Astrocyte (in vitro differentiated cells and primary cell): Measurements from ENCODE around the gene MYO16. TPM values are rescaled to one million over a fixed set of nuclear protein-coding genes. Genes with fewer than 3 reads are reported as not detected.

Experiments
- DNase-seq: peaks from one replicate; pipeline ENCODE4 v3.0.0-alpha.2; 2010; ENCODE audit warnings: low read depth
- FAIRE-seq: peaks from 2 replicates; lab custom pipeline; 2011; peaks lifted over from hg19 to GRCh38; lab: Jason Lieb, UNC
- H2AFZ ChIP-seq: 2 replicates; pipeline ENCODE4 v1.6.0; 2012; ENCODE audit warnings: low read depth, low read length, inconsistent platforms
- H3K27ac ChIP-seq: 2 replicates; pipeline ENCODE4 v1.5.1; 2011; ENCODE audit warnings: low read depth, low read length, inconsistent platforms
- H3K27me3 ChIP-seq: 2 replicates; pipeline ENCODE4 v1.6.0; 2011; ENCODE audit warnings: low read length, inconsistent platforms; ENCODE audit not compliant: insufficient read depth
- H3K36me3 ChIP-seq: 2 replicates; pipeline ENCODE4 v1.5.1; 2011; ENCODE audit warnings: low read length, inconsistent platforms; ENCODE audit not compliant: insufficient read depth
- H3K4me1 ChIP-seq: 2 replicates; pipeline ENCODE4 v1.5.1; 2011; ENCODE audit warnings: low read length, inconsistent platforms; ENCODE audit not compliant: insufficient read depth
- H3K4me2 ChIP-seq: 2 replicates; pipeline ENCODE4 v1.6.0; 2012; ENCODE audit warnings: low read length, inconsistent platforms
- H3K4me3 ChIP-seq: 2 replicates; pipeline ENCODE4 v1.5.1; 2011; ENCODE audit warnings: low read depth, mild to moderate bottlenecking, low read length, inconsistent platforms; ENCODE audit not compliant: insufficient read depth
- H3K79me2 ChIP-seq: 2 replicates; pipeline ENCODE4 v1.6.0; 2012; ENCODE audit warnings: mild to moderate bottlenecking, low read length, inconsistent platforms; ENCODE audit not compliant: insufficient read depth
- H3K9ac ChIP-seq: 2 replicates; pipeline ENCODE4 v1.6.0; 2012; ENCODE audit warnings: mild to moderate bottlenecking, low read length, inconsistent platforms
- H3K9me3 ChIP-seq: 2 replicates; pipeline ENCODE4 v1.5.1; 2012; ENCODE audit warnings: low read depth, mild to moderate bottlenecking, low read length, inconsistent platforms; ENCODE audit not compliant: insufficient read depth
- H4K20me1 ChIP-seq: 2 replicates; pipeline ENCODE4 v1.6.0; 2012; ENCODE audit warnings: low read length, inconsistent platforms; ENCODE audit not compliant: insufficient read depth
- H3K27ac Mint-ChIP-seq: one replicate; pipeline ENCODE4 v1.8.0; 2021; ENCODE audit warnings: mild to moderate bottlenecking, mixed read lengths; ENCODE audit not compliant: unreplicated experiment
- H3K27me3 Mint-ChIP-seq: one replicate; pipeline ENCODE4 v1.8.0; 2021; ENCODE audit warnings: low read depth, mixed read lengths; ENCODE audit not compliant: unreplicated experiment
- H3K36me3 Mint-ChIP-seq: one replicate; pipeline ENCODE4 v1.8.0; 2021; ENCODE audit warnings: low read depth, mixed read lengths; ENCODE audit not compliant: unreplicated experiment
- H3K4me1 Mint-ChIP-seq: one replicate; pipeline ENCODE4 v1.8.0; 2021; ENCODE audit warnings: low read depth, mixed read lengths; ENCODE audit not compliant: unreplicated experiment
- H3K4me3 Mint-ChIP-seq: one replicate; pipeline ENCODE4 v1.8.0; 2021; ENCODE audit warnings: mild to moderate bottlenecking, moderate library complexity, mixed read lengths; ENCODE audit not compliant: unreplicated experiment
- H3K9me3 Mint-ChIP-seq: one replicate; pipeline ENCODE4 v1.8.0; 2021; ENCODE audit warnings: mild to moderate bottlenecking, mixed read lengths; ENCODE audit not compliant: unreplicated experiment
- CTCF ChIP-seq: IDR thresholded peaks from 2 replicates; pipeline ENCODE4 v1.5.1; 2011; ENCODE audit warnings: low read depth, mild to moderate bottlenecking, inconsistent platforms, low read length, moderate library complexity; ENCODE audit not compliant: insufficient read depth
- EZH2 ChIP-seq: IDR thresholded peaks from 2 replicates; pipeline ENCODE4 v1.6.1; 2012; ENCODE audit warnings: mild to moderate bottlenecking, low read length, inconsistent platforms; ENCODE audit not compliant: insufficient read depth
- total RNA-seq: library from RNA; stranded (reverse); gene quantifications from 2 replicates; pipeline ENCODE4 v1.2.1, GENCODE V29; 2021

MYO16 gene
- total RNA-seq, 1 donor from 2014 or later = 0.14 TPM

- no peaks in the 10 kb centered on the region for H3K79me2 ChIP-seq
- TF ChIP-seq EZH2 (no peak), CTCF (no peak)
- H3K9ac ChIP-seq = no peak overlapping the region
- no peaks in the 10 kb centered on the region for H3K36me3 ChIP-seq
- Mint-ChIP-seq H3K4me1 (peaks cover 12% of the 10 kb centered on the region), H3K27me3 (no peaks in the 10 kb centered on the region), H3K36me3 (no peaks in the 10 kb centered on the region), H3K9me3 (no peaks in the 10 kb centered on the region), H3K4me3 (no peak overlapping the region), H3K27ac (no peak overlapping the region)
- DNase-seq (no peak), FAIRE-seq (peak; percentile 49)
- no peak overlapping the region for H2AFZ ChIP-seq
- no peaks in the 10 kb centered on the region for H3K9me3 ChIP-seq
- no peak overlapping the region for H3K4me2 ChIP-seq
- no peak overlapping the region for H3K27ac ChIP-seq
- no peaks in the 10 kb centered on the region for H3K27me3 ChIP-seq
- no peaks in the 10 kb centered on the region for H4K20me1 ChIP-seq
- H3K4me1 ChIP-seq = no peaks in the 10 kb centered on the region
- no peak overlapping the region for H3K4me3 ChIP-seq
These were observed 378.5 kb downstream of the MYO16 start for GRCh38 chr13:109007946-109008345.

GRCh38 chr13:109009756-109010155 lies 380.3 kb downstream of the MYO16 start:
- H3K27ac Mint-ChIP-seq = no peak overlapping the region
- no peak for FAIRE-seq

More at GRCh38 chr13:109009756-109010155, 380.3 kb downstream of the MYO16 start:
- H3K4me2 ChIP-seq = no peak overlapping the region
- Mint-ChIP-seq H3K4me3 (no peak overlapping the region), H3K4me1 (peaks cover 12% of the 10 kb centered on the region), H3K27me3 (no peaks in the 10 kb centered on the region), H3K9me3 (no peaks in the 10 kb centered on the region), H3K36me3 (no peaks in the 10 kb centered on the region)
- H4K20me1 ChIP-seq = no peaks in the 10 kb centered on the region
- no peaks in the 10 kb centered on the region for H3K27me3 ChIP-seq
- H3K4me1 ChIP-seq = no peaks in the 10 kb centered on the region
- no peaks in the 10 kb centered on the region for H3K9me3 ChIP-seq
- DNase-seq = no peak
- H2AFZ ChIP-seq = no peak overlapping the region
- no peaks in the 10 kb centered on the region for H3K36me3 ChIP-seq
- no peak overlapping the region for H3K9ac ChIP-seq
- H3K79me2 ChIP-seq = no peaks in the 10 kb centered on the region
- no peak overlapping the region for H3K4me3 ChIP-seq
- no peak for TF ChIP-seq CTCF
- TF ChIP-seq EZH2 = no peak
- H3K27ac ChIP-seq = no peak overlapping the region
